Retinal pigment epithelial cell (primary cell): ENCODE results near the gene MYF6.

Source experiments
- DNase-seq: peaks from one replicate; pipeline ENCODE4 v3.0.0-alpha.2; 2010; ENCODE audit warnings: low read depth
- H3K4me3 ChIP-seq: 2 replicates; pipeline ENCODE4 v1.5.1; 2011; ENCODE audit warnings: mild to moderate bottlenecking, low read length, control low read depth, moderate library complexity
- CTCF ChIP-seq: conservative IDR thresholded peaks from 2 replicates; pipeline ENCODE4 v1.5.1; 2011; ENCODE audit warnings: low read depth, low read length, control low read depth, inconsistent platforms

MYF6 gene

GRCh38 chr12:80717856-80718255 is 10.4 kb downstream of the MYF6 start:
- no peak for DNase-seq
- TF ChIP-seq CTCF = no peak

GRCh38 chr12:80720516-80720915 is 13.1 kb downstream of the MYF6 start:
- TF ChIP-seq CTCF = no peak
- H3K4me3 ChIP-seq = no peak overlapping the region

More at GRCh38 chr12:80717856-80718255, 10.4 kb downstream of the MYF6 start:
- no peak overlapping the region for H3K4me3 ChIP-seq

DNA sequence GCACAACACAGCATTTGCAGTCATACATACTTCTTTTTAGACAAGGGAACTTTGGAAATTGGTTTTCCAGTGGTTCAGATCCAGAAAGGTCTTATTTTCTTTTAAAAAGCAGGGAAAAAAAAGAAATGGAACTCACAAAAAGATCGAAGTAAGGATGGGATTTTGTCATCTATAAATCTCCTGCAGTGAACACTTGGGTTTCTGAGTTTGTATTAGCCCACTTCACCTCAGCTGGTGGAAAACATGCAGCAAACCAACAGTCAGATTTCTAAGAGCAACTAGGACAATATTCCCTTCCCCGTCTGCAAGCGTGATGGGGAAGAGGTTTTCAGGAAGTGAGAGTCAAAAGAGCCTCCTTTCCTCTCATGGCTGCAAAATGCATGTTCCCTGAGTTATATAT is 13.9 kb downstream of the MYF6 start:
- no peak for TF ChIP-seq CTCF
- H3K4me3 ChIP-seq = no peak overlapping the region
- DNase-seq = no peak

More at GRCh38 chr12:80720516-80720915, 13.1 kb downstream of the MYF6 start:
- no peak for DNase-seq

- no peak for TF ChIP-seq CTCF
- DNase-seq = no peak
- H3K4me3 ChIP-seq = no peak overlapping the region
These were observed 38.5 kb downstream of the MYF6 start for GRCh38 chr12:80745851-80746505.

DNA sequence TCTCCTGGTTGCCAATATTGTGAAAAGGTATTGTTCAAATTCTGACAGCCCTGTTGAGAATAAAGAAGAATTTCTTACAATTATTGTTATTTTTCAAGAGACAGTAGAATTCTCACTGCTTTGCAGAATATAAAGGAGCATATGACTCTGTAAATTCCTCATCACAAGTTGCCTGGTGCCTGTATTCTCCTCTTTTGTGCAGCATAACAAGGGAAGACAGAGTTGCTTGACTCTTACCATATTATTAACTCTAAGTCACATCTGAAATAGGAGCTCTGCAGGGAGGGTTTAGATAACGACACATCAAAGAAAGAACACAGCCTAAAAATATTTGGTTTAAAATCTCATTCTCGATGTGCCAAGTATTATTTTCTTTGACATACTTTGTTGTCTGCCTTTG is 40.4 kb downstream of the MYF6 start:
- no peak for DNase-seq
- H3K4me3 ChIP-seq = no peak overlapping the region
- TF ChIP-seq CTCF = no peak

DNA sequence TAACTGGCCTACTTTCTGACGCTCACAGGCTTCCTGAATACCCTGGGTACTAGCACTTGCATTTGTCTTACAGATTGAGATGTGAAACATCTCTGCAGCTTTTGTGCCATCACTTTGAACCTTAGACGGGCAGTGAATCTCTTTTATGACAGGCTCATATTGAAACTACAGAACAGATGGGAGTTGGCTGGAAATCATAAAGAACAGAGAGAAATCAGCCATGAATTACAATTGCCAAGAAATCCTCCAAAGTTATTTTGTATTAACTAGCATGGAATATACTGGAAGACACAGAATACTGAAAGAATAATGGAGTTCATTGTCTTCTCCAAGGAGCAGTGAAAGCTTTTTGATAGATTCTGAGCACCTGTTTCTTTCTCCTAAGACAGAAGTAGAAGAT is 42.0 kb downstream of the MYF6 start:
- DNase-seq = no peak
- TF ChIP-seq CTCF = no peak
- H3K4me3 ChIP-seq = no peak overlapping the region

- H3K4me3 ChIP-seq = no peak overlapping the region
- DNase-seq = no peak
- TF ChIP-seq CTCF = no peak
These were observed 45.0 kb downstream of the MYF6 start for GRCh38 chr12:80752464-80752863.
